HEK293 (cell line): ENCODE results near the gene MED15.

Source experiments
- CTCF ChIA-PET: fragments of 350-600 bp; formaldehyde crosslinking; extraction: SDS; loops from one replicate; lab custom pipeline; 2021; ENCODE audit warnings: antibody characterized with exemption; lab: Yijun Ruan, JAX
- POLR2A ChIA-PET: fragments of 300-600 bp; formaldehyde crosslinking; extraction: SDS; loops from one replicate; lab custom pipeline; 2020; ENCODE audit warnings: antibody characterized with exemption, inconsistent platforms; lab: Yijun Ruan, JAX
- H3K27ac ChIP-seq: fragments of 200-500 bp; sonication (Bioruptor generic); 2 replicates; pipeline ENCODE4 v1.5.1; 2014; ENCODE audit warnings: low read depth, low read length, control low read depth, inconsistent platforms; ENCODE audit errors: extremely low read depth
- H3K36me3 ChIP-seq, 2 experiments: fragments of 200-500 bp in 1 of 2; sonication (Bioruptor generic) in 1 of 2; 1 replicate in 1 of 2; 2 replicates in 1 of 2; pipeline ENCODE4 v1.5.1; 2014 to 2017; ENCODE audit warnings: inconsistent platforms in 2 of 2, low read length in 2 of 2; ENCODE audit not compliant: control insufficient read depth in 2 of 2, insufficient read depth in 1 of 2
- H3K4me1 ChIP-seq: fragments of 200-500 bp; sonication (Bioruptor generic); 2 replicates; pipeline ENCODE4 v1.5.1; 2014; ENCODE audit warnings: mild to moderate bottlenecking, low read length, inconsistent platforms; ENCODE audit not compliant: control insufficient read depth, insufficient read depth
- H3K4me3 ChIP-seq: 2 replicates; pipeline ENCODE4 v1.5.1; 2011; ENCODE audit warnings: low read depth, mild to moderate bottlenecking, control low read depth, low read length, moderate library complexity
- H3K9me3 ChIP-seq: fragments of 200-500 bp; sonication (Bioruptor generic); 2 replicates; pipeline ENCODE4 v1.5.1; 2014; ENCODE audit warnings: low read depth, low read length, inconsistent platforms; ENCODE audit not compliant: control insufficient read depth, insufficient read depth
- HOXA7 ChIP-seq: sonication (generic); formaldehyde crosslinking; IDR thresholded peaks from 2 replicates; pipeline ENCODE4 v1.8.1; 2022; ENCODE audit warnings: missing genetic modification reagents, borderline replicate concordance
- HOXC10 ChIP-seq: sonication (generic); formaldehyde crosslinking; IDR thresholded peaks from 2 replicates; pipeline ENCODE4 v1.8.1; 2023; ENCODE audit warnings: mild to moderate bottlenecking, missing genetic modification reagents
- SP3 ChIP-seq: fragments of 450-650 bp; formaldehyde crosslinking; IDR thresholded peaks from 2 replicates; pipeline ENCODE4 v1.5.1; 2016; ENCODE audit warnings: missing biosample characterization, missing genetic modification characterization
- YY1 ChIP-seq: fragments of 450-650 bp; formaldehyde crosslinking; IDR thresholded peaks from 2 replicates; pipeline ENCODE4 v1.5.1; 2018; ENCODE audit warnings: missing biosample characterization, missing genetic modification characterization
- ZBTB17 ChIP-seq: fragments of 450-650 bp; formaldehyde crosslinking; IDR thresholded peaks from 2 replicates; pipeline ENCODE4 v1.5.1; 2016; ENCODE audit warnings: missing biosample characterization, missing genetic modification characterization
- ZBTB20 ChIP-seq: fragments of 450-650 bp; formaldehyde crosslinking; IDR thresholded peaks from 2 replicates; pipeline ENCODE4 v1.5.1; 2016; ENCODE audit warnings: missing biosample characterization, missing genetic modification characterization
- ZBTB8A ChIP-seq: fragments of 450-650 bp; formaldehyde crosslinking; IDR thresholded peaks from 2 replicates; pipeline ENCODE4 v1.5.1; 2016; ENCODE audit warnings: missing biosample characterization, missing genetic modification characterization
- ZFP3 ChIP-seq: fragments of 450-650 bp; formaldehyde crosslinking; IDR thresholded peaks from 2 replicates; pipeline ENCODE4 v1.5.1; 2016; ENCODE audit warnings: low read depth, missing biosample characterization, missing genetic modification characterization
- ZNF10 ChIP-seq: fragments of 450-650 bp; formaldehyde crosslinking; IDR thresholded peaks from 2 replicates; pipeline ENCODE4 v1.5.1; 2017; ENCODE audit warnings: missing biosample characterization, missing genetic modification characterization
- ZNF157 ChIP-seq: fragments of 450-650 bp; formaldehyde crosslinking; IDR thresholded peaks from 2 replicates; pipeline ENCODE4 v1.5.1; 2016; ENCODE audit warnings: missing biosample characterization, missing genetic modification characterization
- ZNF214 ChIP-seq: fragments of 450-650 bp; formaldehyde crosslinking; IDR thresholded peaks from 2 replicates; pipeline ENCODE4 v1.5.1; 2017; ENCODE audit warnings: missing biosample characterization, mild to moderate bottlenecking, missing genetic modification characterization, borderline replicate concordance
- ZNF350 ChIP-seq: fragments of 450-650 bp; formaldehyde crosslinking; IDR thresholded peaks from 2 replicates; pipeline ENCODE4 v1.5.0; 2017; ENCODE audit warnings: missing biosample characterization, mild to moderate bottlenecking, missing genetic modification characterization
- ZNF501 ChIP-seq: fragments of 450-650 bp; formaldehyde crosslinking; IDR thresholded peaks from 2 replicates; pipeline ENCODE4 v1.5.1; 2016; ENCODE audit warnings: missing biosample characterization, missing genetic modification characterization
- ZNF514 ChIP-seq: fragments of 450-650 bp; formaldehyde crosslinking; IDR thresholded peaks from 2 replicates; pipeline ENCODE4 v1.5.1; 2016; ENCODE audit warnings: missing biosample characterization, missing genetic modification characterization
- ZNF624 ChIP-seq: fragments of 450-650 bp; formaldehyde crosslinking; IDR thresholded peaks from 2 replicates; pipeline ENCODE4 v1.5.1; 2017; ENCODE audit warnings: missing biosample characterization, missing genetic modification characterization
- ZNF785 ChIP-seq: fragments of 450-650 bp; formaldehyde crosslinking; IDR thresholded peaks from 2 replicates; pipeline ENCODE4 v1.5.1; 2016; ENCODE audit warnings: missing biosample characterization, missing genetic modification characterization
- ZNF830 ChIP-seq: fragments of 450-650 bp; IDR thresholded peaks from 2 replicates; pipeline ENCODE4 v1.5.0; 2018; ENCODE audit warnings: missing biosample characterization, missing genetic modification characterization, low read depth, mild to moderate bottlenecking, moderate library complexity
- ZSCAN23 ChIP-seq: fragments of 450-650 bp; formaldehyde crosslinking; IDR thresholded peaks from 2 replicates; pipeline ENCODE4 v1.5.1; 2016; ENCODE audit warnings: missing biosample characterization, missing genetic modification characterization
- ZSCAN30 ChIP-seq: fragments of 450-650 bp; IDR thresholded peaks from 2 replicates; pipeline ENCODE4 v1.5.1; 2018; ENCODE audit warnings: missing biosample characterization, mild to moderate bottlenecking, missing genetic modification characterization, moderate library complexity
- TF ChIP-seq, protein P1 (sequence below): fragments of 450-650 bp; formaldehyde crosslinking; IDR thresholded peaks from 2 replicates; pipeline ENCODE4 v1.5.1; 2016; ENCODE audit warnings: missing biosample characterization, missing genetic modification characterization
- TF ChIP-seq, protein P2 (sequence below): fragments of 450-650 bp; formaldehyde crosslinking; IDR thresholded peaks from 2 replicates; pipeline ENCODE4 v1.5.1; 2016; ENCODE audit warnings: missing biosample characterization, missing genetic modification characterization
- TF ChIP-seq, protein P3 (sequence below): fragments of 450-650 bp; formaldehyde crosslinking; IDR thresholded peaks from 2 replicates; pipeline ENCODE4 v1.5.1; 2016; ENCODE audit warnings: missing biosample characterization, missing genetic modification characterization
- TF ChIP-seq, protein P4 (sequence below): fragments of 450-650 bp; formaldehyde crosslinking; IDR thresholded peaks from 2 replicates; pipeline ENCODE4 v1.5.1; 2017; ENCODE audit warnings: missing biosample characterization, missing genetic modification characterization
- TF ChIP-seq, protein P5 (sequence below): fragments of 450-650 bp; formaldehyde crosslinking; IDR thresholded peaks from 2 replicates; pipeline ENCODE4 v1.5.1; 2016; ENCODE audit warnings: missing biosample characterization, missing genetic modification characterization
- TF ChIP-seq, protein P6 (sequence below): fragments of 450-650 bp; formaldehyde crosslinking; IDR thresholded peaks from 2 replicates; pipeline ENCODE4 v1.5.1; 2016; ENCODE audit warnings: missing biosample characterization, missing genetic modification characterization

MED15 gene

DNA sequence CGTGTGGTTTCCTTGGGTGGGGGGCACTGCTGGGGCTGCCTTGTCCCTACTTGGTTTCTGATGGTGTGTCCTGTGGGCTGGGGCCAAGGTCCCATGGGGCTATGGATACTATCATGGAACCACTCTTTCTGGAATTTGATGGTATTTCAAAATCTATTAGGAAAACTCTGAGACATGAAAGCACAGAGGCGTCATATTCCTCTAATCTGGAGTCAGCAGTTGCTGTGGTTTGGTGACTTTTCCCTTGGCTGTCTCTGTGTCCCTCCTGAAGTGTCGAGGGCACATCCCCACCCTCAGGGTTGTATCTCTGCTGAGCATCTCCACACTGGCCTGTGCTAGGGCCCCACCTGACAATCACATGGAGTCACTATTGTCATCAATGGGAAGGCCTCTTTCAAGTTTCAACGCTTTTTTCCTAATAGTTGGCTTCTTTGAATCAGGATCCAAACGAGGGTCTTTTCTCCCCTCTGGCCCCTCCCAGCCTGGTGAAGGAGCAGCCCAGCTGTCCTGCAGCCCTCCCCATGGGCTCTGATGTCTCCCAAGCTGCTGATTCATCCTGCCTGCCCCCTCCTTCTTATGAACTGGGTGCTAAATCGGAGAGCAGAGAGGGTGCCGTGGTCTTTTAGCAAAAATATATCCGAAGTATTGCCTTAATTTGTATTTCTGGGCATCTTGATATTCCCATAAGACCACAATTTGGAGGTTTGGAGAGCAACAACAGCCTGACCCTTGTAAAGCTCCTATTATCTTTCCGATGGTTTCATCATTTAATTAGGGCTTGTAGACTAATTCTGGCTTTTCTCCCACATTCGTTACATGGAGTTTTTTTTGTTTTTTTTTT lies 38.5 kb downstream of the MED15 start:
- peaks cover 3% of the 10 kb centered on the region for H3K4me1 ChIP-seq
- H3K27ac ChIP-seq: no peak overlapping the region
- no peak overlapping the region for H3K4me3 ChIP-seq
- ChIA-PET CTCF (interaction anchor here (0.6 to 4.8 kb wide), 2 partner anchors 19 to 87 kb away, joined by 3 to 44 read pairs; no protein-coding TSS in a partner anchor), POLR2A (interaction anchor here (0.7 to 2.4 kb wide), 2 partner anchors 14 to 35 kb away, joined by 3 to 7 read pairs; no protein-coding TSS in a partner anchor)
- TF ChIP-seq SP3 (tag by site-specific recombination) (no peak), ZFP3 (no peak), ZNF501 (tag by site-specific recombination) (no peak), ZSCAN30 (tag by site-specific recombination) (no peak), ZBTB17 (no peak), ZNF10 (tag by site-specific recombination) (no peak), ZBTB20 (tag by site-specific recombination) (no peak), ZSCAN23 (tag by site-specific recombination) (no peak)
- TF ChIP-seq, protein P1, sequence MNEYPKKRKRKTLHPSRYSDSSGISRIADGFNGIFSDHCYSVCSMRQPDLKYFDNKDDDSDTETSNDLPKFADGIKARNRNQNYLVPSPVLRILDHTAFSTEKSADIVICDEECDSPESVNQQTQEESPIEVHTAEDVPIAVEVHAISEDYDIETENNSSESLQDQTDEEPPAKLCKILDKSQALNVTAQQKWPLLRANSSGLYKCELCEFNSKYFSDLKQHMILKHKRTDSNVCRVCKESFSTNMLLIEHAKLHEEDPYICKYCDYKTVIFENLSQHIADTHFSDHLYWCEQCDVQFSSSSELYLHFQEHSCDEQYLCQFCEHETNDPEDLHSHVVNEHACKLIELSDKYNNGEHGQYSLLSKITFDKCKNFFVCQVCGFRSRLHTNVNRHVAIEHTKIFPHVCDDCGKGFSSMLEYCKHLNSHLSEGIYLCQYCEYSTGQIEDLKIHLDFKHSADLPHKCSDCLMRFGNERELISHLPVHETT (tag by site-specific recombination): no peak
- TF ChIP-seq, protein P2, sequence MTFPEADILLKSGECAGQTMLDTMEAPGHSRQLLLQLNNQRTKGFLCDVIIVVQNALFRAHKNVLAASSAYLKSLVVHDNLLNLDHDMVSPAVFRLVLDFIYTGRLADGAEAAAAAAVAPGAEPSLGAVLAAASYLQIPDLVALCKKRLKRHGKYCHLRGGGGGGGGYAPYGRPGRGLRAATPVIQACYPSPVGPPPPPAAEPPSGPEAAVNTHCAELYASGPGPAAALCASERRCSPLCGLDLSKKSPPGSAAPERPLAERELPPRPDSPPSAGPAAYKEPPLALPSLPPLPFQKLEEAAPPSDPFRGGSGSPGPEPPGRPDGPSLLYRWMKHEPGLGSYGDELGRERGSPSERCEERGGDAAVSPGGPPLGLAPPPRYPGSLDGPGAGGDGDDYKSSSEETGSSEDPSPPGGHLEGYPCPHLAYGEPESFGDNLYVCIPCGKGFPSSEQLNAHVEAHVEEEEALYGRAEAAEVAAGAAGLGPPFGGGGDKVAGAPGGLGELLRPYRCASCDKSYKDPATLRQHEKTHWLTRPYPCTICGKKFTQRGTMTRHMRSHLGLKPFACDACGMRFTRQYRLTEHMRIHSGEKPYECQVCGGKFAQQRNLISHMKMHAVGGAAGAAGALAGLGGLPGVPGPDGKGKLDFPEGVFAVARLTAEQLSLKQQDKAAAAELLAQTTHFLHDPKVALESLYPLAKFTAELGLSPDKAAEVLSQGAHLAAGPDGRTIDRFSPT (tag by site-specific recombination): no peak
- TF ChIP-seq, protein P3, sequence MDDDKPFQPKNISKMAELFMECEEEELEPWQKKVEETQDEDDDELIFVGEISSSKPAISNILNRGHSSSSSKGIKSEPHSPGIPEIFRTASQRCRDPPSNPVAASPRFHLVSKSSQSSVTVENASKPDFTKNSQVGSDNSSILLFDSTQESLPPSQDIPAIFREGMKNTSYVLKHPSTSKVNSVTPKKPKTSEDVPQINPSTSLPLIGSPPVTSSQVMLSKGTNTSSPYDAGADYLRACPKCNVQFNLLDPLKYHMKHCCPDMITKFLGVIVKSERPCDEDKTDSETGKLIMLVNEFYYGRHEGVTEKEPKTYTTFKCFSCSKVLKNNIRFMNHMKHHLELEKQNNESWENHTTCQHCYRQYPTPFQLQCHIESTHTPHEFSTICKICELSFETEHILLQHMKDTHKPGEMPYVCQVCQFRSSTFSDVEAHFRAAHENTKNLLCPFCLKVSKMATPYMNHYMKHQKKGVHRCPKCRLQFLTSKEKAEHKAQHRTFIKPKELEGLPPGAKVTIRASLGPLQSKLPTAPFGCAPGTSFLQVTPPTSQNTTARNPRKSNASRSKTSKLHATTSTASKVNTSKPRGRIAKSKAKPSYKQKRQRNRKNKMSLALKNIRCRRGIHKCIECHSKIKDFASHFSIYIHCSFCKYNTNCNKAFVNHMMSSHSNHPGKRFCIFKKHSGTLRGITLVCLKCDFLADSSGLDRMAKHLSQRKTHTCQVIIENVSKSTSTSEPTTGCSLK (tag by site-specific recombination): no peak
- TF ChIP-seq, protein P4, sequence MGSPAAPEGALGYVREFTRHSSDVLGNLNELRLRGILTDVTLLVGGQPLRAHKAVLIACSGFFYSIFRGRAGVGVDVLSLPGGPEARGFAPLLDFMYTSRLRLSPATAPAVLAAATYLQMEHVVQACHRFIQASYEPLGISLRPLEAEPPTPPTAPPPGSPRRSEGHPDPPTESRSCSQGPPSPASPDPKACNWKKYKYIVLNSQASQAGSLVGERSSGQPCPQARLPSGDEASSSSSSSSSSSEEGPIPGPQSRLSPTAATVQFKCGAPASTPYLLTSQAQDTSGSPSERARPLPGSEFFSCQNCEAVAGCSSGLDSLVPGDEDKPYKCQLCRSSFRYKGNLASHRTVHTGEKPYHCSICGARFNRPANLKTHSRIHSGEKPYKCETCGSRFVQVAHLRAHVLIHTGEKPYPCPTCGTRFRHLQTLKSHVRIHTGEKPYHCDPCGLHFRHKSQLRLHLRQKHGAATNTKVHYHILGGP (tag by site-specific recombination): no peak
- H3K36me3 ChIP-seq: peaks cover 5 to 40% of the 10 kb centered on the region in 2 experiments; a peak in 2 of 3 replicates
- H3K9me3 ChIP-seq: no peaks in the 10 kb centered on the region

DNA sequence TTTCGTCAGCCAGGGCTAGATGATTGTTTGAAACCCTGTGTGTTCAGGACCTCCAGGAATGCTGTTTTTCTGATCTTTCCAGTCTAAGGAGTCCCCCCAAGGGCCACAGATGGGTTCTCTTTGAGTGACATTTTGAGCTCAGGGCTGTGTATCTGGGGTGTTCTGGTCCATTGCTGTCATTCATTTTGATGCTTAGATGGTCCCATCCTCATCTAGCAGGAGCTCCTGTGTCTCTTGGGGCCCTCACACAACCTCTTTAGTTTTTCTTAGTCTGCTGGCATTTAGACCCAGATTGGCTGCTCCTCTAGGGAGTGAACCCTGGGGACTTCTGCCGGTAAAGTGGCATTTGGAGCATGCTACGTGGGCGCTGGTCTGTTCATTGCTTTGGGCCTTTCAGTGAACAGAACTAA lies 39.1 kb downstream of the MED15 start:
- CTCF ChIA-PET: interaction anchor here (0.6 to 4.8 kb wide), 3 partner anchors 18 to 86 kb away, joined by 3 to 44 read pairs (median 3); no protein-coding TSS in a partner anchor
- POLR2A ChIA-PET: interaction anchor here (0.7 to 2.4 kb wide), 2 partner anchors 15 to 36 kb away, joined by 3 to 7 read pairs; no protein-coding TSS in a partner anchor
- H3K36me3 ChIP-seq: peaks cover 0 to 41% of the 10 kb centered on the region in 2 experiments; a peak in 2 of 3 replicates
- no peak overlapping the region for H3K4me3 ChIP-seq
- no peak overlapping the region for H3K27ac ChIP-seq
- no peaks in the 10 kb centered on the region for H3K9me3 ChIP-seq
- peaks cover 5% of the 10 kb centered on the region for H3K4me1 ChIP-seq
- TF ChIP-seq ZNF350 (tag by site-specific recombination) (no peak), HOXC10 (CRISPR knock-in tag) (no peak), ZNF214 (tag by site-specific recombination) (no peak), ZNF830 (tag by site-specific recombination) (no peak), HOXA7 (CRISPR knock-in tag) (no peak), ZNF157 (no peak), ZNF624 (no peak), YY1 (no peak), ZNF785 (tag by site-specific recombination) (no peak), ZBTB8A (tag by site-specific recombination) (no peak), ZNF514 (tag by site-specific recombination) (no peak)
- TF ChIP-seq, protein P5, sequence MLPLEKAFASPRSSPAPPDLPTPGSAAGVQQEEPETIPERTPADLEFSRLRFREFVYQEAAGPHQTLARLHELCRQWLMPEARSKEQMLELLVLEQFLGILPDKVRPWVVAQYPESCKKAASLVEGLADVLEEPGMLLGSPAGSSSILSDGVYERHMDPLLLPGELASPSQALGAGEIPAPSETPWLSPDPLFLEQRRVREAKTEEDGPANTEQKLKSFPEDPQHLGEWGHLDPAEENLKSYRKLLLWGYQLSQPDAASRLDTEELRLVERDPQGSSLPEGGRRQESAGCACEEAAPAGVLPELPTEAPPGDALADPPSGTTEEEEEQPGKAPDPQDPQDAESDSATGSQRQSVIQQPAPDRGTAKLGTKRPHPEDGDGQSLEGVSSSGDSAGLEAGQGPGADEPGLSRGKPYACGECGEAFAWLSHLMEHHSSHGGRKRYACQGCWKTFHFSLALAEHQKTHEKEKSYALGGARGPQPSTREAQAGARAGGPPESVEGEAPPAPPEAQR (tag by site-specific recombination): no peak
- TF ChIP-seq, protein P6, sequence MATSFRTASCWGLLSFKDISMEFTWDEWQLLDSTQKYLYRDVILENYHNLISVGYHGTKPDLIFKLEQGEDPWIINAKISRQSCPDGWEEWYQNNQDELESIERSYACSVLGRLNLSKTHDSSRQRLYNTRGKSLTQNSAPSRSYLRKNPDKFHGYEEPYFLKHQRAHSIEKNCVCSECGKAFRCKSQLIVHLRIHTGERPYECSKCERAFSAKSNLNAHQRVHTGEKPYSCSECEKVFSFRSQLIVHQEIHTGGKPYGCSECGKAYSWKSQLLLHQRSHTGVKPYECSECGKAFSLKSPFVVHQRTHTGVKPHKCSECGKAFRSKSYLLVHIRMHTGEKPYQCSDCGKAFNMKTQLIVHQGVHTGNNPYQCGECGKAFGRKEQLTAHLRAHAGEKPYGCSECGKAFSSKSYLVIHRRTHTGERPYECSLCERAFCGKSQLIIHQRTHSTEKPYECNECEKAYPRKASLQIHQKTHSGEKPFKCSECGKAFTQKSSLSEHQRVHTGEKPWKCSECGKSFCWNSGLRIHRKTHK (tag by site-specific recombination): no peak
